ENCODE data around the gene USO1.
"Not testable (repeated sequence)": the region's sequence is repeated elsewhere in the genome, so short reads cannot be mapped to it uniquely, and the experiment has no call there.

The USO1 gene, protein sequence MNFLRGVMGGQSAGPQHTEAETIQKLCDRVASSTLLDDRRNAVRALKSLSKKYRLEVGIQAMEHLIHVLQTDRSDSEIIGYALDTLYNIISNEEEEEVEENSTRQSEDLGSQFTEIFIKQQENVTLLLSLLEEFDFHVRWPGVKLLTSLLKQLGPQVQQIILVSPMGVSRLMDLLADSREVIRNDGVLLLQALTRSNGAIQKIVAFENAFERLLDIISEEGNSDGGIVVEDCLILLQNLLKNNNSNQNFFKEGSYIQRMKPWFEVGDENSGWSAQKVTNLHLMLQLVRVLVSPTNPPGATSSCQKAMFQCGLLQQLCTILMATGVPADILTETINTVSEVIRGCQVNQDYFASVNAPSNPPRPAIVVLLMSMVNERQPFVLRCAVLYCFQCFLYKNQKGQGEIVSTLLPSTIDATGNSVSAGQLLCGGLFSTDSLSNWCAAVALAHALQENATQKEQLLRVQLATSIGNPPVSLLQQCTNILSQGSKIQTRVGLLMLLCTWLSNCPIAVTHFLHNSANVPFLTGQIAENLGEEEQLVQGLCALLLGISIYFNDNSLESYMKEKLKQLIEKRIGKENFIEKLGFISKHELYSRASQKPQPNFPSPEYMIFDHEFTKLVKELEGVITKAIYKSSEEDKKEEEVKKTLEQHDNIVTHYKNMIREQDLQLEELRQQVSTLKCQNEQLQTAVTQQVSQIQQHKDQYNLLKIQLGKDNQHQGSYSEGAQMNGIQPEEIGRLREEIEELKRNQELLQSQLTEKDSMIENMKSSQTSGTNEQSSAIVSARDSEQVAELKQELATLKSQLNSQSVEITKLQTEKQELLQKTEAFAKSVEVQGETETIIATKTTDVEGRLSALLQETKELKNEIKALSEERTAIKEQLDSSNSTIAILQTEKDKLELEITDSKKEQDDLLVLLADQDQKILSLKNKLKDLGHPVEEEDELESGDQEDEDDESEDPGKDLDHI

GRCh38 chr4:75724066-75724866 is at the start of gene USO1:
TSS of gene USO1 (plus strand) at chr4:75724577. CDS start at chr4:75724820, 243 bp downstream.
- peak; percentile 96 for DNase-seq

DNA sequence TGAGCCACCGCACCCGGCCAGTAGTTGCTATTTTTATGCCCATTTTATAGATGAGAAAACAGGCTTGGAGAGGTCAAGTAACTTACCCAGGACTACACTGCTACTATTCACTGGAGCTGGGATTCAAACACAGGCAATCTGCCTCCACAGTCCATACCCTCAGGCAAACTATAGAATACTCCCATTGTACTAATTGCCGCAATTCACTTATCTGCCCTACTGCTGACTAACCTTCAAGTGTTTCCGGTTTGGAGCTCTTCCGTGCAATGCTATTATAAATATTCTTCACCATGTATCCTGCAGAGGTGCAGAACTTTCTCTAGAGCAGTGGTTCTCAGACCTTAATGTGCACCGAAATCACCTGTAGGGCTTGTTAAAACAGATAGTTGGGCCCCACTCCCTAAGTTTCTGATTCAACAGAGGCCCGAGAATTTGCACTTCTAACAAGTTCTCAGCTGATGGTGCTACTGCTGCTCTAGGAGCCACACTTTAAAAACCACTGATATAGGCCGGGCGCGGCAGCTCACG is 49.3 kb upstream of the USO1 start:
- no peak for DNase-seq

GRCh38 chr4:75678473-75678872 is 45.9 kb upstream of the USO1 start:
- no peak for DNase-seq

DNA sequence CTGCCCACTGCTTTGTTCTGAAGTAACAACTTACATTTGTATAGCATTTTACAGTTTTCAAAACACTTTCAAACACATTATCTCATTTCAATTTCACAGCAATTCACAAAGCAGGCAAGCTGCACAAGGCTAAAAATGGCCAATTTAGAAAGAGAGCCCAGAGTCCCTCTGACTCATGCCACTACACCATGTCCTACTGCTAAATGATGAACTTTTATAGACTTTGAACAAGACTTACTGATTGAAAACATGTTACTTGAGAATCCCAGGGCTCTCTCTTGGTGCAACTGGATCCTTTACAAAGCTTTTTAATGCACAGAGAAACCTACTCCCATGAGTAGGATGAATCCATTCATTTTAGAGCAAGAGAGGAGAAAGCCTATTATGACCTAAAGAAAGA is 45.4 kb upstream of the USO1 start:
- DNase-seq = no peak

GRCh38 chr4:75679876-75680575 is 44.4 kb upstream of the USO1 start:
- no peak for DNase-seq

GRCh38 chr4:75683482-75684155 is 40.8 kb upstream of the USO1 start:
- no peak for DNase-seq

DNA sequence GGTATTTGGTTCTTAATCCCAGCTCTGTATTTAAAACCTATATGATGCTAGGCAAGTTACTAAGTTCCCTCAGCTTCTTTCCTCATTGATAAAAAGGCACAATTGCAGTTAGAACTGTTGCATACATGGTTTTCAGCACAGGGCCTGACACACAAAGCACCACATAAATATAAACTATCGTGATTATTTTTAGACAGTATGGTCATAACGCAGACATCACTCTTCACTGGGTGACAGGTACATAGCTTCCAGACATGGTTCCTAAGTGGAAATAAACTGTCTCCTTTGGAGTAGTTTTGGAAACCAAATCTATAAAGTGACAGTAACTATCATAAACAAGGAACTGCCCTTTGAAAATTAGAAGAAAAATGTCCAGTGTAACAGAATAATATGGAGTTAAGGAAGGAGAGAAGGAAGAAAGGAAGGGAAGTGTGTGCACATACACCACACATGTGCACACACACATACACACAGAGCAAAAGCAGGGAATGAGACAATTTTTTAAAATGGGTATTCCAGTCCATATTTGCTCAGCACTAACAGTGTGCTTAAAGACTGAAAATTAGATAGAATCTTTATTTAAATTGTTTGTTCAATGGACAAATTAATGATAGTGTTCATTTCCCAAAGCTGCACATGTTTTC is 38.7 kb upstream of the USO1 start:
- no peak for DNase-seq

GRCh38 chr4:75686346-75686745 is 38.0 kb upstream of the USO1 start:
- DNase-seq = no peak

DNA sequence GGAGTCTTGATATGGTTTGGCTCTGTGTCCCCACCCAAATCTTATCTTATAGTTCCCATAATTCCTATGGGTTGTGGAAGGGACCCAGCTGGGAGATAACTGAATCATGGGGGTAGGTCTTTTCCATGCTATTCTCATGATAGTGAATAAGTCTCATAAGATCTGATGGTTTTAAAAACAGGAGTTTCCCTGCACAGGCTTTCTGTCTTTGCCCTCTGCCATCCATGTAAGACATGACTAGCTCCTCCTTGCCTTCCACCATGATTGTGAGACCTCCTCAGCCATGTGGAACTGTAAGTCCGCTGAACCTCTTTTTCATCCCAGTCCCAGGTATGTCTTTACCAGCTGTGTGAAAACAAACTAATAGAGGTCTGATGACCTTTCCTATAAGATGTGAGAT is 37.3 kb upstream of the USO1 start:
- not testable (repeated sequence) for DNase-seq

- not testable (repeated sequence) for DNase-seq
These were observed 32.3 kb upstream of the USO1 start for GRCh38 chr4:75692066-75692465.

DNA sequence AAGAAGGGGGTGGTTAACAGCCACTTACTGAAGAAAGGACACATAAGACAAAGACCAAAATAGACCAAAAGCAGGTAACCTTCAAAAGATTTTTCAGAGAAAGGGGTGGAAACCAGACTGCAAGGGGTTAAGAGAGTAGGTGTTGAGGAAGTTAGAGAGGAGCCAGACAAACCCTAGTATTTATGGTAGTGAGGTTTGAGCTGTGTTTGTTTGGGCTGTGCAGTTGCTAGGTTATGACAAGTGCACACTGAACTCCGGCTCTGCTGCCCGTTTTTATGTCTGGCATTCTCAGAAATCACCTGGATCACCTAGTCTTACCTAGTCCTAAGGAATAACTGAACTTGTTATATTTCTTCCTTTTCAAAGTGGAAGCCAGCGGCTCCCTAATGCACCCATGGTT is 28.3 kb upstream of the USO1 start:
- DNase-seq = no peak

DNA sequence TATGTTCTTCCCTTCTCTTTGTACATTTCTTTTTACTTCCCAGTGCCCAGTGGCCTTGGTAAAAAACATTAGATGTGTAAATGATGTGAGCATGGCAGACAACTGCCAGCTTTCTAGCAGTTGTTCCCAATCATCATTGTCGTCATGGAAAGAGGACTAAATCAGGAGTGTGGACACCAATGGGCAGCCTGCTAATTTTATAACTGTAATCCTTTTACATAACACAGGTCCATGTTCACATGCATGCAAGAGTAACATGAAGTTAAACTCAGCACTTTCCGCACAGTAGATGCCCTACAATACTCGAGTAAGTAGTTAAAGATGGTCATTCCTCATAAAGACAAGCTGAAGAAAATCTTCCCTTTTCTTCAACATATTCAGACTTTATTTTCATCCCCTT is 27.8 kb upstream of the USO1 start:
- no peak for DNase-seq

DNA sequence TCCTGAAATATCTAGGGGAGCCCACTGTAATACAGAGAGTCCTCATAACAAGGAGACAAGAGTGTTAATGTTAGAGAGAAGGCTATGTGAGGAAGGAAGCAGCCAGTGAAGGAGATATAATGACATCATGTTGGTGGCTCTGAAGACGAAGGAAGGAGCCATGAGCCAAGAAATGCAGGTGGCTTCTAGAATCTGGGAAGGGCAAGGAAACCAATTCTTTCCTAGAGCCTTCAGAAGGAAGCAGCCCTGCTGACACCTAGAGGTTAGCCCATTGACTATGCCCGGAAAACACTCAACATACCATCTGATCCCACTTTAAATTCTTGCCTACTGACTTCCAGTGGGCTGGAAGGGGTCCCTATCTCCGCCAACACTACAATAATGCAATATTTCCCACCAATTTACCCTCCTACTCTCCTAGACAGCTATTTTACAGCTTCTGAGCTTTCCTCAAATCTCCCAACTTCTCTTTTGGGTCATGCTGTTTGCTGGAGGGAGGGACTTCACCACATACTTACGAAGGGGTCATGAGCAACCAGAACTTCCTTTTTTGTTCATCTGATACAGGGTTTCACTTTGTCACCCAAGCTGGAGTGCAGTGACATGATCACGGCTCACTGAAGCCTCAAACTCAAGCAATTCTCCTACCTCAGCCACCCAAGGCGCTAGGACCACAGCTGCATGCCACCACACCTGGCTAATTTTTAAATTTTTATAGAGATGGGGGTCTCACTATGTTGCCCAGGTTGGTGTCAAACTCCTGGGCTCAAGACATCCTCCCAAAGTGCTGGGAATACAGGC is 26.0 kb upstream of the USO1 start:
- DNase-seq = no peak

GRCh38 chr4:75698963-75699228 is 25.5 kb upstream of the USO1 start:
- no peak for DNase-seq

DNA sequence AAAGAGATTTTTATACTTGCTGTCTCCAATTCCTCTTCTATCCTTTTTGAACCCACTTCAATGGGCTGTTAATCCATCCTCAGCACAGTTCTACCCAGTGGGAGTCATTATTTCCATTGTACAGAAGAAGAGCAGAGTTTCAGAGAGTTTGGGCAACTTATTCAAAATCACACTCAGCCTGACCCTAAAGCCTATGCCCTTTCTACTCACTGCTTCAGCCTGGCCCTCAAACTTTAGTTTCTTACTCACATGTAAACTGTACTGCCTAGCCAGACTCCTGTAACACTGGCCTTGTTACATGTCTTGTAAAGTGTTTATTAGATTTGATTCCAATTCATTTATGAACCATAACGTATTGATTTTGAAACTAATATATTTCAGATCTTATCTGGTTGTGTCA is 25.1 kb upstream of the USO1 start:
- DNase-seq = no peak

GRCh38 chr4:75702919-75703411 is 21.4 kb upstream of the USO1 start:
- no peak for DNase-seq

- no peak for DNase-seq
These were observed 19.0 kb upstream of the USO1 start for GRCh38 chr4:75705198-75705977.

DNA sequence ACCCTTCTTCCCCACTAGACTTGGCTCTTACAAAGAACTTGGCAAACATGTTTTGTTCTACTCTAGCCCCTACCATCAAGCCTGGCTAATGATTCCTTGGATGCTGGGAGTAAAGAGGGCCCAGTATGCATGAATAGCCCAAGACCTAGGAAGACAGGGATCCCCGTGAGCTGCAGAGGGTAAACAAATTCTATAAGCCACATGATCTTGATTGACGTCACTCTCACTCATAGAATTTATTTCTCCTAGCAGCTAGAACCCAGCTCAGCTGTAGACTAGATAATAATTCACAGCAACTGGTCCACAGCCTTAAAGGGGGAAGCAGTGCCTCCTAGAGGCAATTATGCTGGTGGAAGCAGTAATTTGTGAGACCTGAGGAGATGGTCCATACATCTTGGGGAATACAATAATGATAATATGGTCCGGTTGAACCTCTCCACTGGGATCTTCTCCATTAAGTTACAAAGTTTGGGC is 16.1 kb upstream of the USO1 start:
- no peak for DNase-seq

DNA sequence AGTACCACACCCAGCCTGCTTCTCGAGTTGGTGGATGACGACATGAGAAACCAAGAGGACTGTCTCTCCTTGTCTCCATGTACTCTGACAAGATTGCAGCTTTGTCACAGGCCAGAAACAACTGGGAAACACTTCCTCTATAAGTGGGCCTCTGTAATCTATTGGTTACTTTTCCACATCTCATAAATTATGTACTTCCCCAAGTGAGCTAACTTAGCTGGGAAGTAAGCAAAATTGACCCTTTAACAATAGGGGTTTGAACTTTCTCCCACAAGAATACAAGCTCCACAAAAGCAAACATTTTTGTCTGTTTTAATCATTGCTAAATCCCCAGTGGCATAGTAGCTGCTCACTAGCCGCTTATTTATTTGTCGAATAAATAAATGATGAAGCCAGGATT is 14.1 kb upstream of the USO1 start:
- DNase-seq = no peak

Data from GOT3 (cell line).